Stimulated activated memory B cell treated with anti-CD40 and anti-IgM and Interleukin-4, amounts not matched to agents 10 μg/mL and 1 μg/mL and 100 μg/mL, for 72 hours (primary cell): ENCODE data around the gene SIN3B.

Experiments used
- ATAC-seq: fragments of 150-1000 bp; cut with Tn5 transposase; 2 replicates; pipeline ENCODE4 v1.10.0; 2021
- H3K27ac Mint-ChIP-seq: one replicate; pipeline ENCODE4 v1.8.0; 2022; ENCODE audit warnings: mild to moderate bottlenecking, mixed read lengths
- H3K27me3 Mint-ChIP-seq: one replicate; pipeline ENCODE4 v1.8.0; 2022; ENCODE audit warnings: mixed read lengths
- H3K36me3 Mint-ChIP-seq: one replicate; pipeline ENCODE4 v1.8.0; 2022; ENCODE audit warnings: mixed read lengths
- H3K4me1 Mint-ChIP-seq: one replicate; pipeline ENCODE4 v1.8.0; 2022; ENCODE audit warnings: mixed read lengths
- H3K4me3 Mint-ChIP-seq: one replicate; pipeline ENCODE4 v1.8.0; 2022; ENCODE audit warnings: mild to moderate bottlenecking, moderate library complexity, mixed read lengths
- H3K9me3 Mint-ChIP-seq: one replicate; pipeline ENCODE4 v1.8.0; 2022; ENCODE audit warnings: mixed read lengths

The SIN3B gene

DNA sequence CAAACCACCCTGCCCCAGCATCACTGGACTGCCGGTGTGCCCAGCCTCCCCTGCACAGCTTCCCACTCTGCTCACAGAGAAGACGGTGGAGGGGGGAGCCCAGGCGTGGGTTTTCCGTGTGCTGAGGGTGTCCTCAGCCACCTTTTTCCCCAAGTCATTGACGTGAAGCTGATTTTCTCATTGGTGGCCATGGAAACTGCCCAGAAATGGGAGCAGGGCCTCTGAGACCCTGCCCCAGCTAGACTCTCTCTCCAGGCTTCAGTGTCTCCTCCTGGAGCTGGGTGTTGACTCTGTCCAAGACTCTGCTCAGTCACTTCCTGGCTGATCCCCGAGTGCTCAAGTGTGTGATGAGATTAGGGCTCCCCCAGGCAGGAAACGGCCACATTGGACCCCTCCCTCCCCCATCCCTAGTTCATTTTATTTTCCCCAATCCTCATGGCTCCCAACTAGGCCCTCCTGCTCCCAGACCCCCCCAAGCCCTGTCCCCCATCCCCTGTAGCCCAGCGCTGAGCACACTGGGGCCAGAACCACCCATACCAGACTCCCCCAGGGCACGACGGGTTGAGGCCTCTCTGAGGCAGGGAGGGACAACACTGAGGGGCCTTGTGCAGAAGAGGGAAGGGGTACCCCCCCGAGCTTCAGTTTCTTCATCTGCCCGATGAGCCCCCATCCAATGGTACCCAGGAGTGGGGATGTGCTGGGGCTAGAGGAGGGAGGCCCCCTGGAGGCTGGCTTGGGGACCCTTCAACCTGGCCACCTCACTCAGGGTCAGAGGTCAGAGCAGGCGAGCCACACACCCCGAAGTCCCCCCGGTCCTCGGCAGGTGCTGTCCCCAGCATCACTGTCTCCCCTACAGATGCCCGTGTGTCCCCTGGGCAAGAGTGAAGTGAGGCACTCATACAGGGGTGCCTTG is 58.4 kb downstream of the SIN3B start:
- no peak for ATAC-seq
- H3K4me1 Mint-ChIP-seq: peaks cover 27% of the 10 kb centered on the region
- H3K9me3 Mint-ChIP-seq: peaks cover 4% of the 10 kb centered on the region
- no peak overlapping the region for H3K27ac Mint-ChIP-seq
- no peaks in the 10 kb centered on the region for H3K36me3 Mint-ChIP-seq
- H3K27me3 Mint-ChIP-seq: peaks cover 23% of the 10 kb centered on the region
- no peak overlapping the region for H3K4me3 Mint-ChIP-seq

DNA sequence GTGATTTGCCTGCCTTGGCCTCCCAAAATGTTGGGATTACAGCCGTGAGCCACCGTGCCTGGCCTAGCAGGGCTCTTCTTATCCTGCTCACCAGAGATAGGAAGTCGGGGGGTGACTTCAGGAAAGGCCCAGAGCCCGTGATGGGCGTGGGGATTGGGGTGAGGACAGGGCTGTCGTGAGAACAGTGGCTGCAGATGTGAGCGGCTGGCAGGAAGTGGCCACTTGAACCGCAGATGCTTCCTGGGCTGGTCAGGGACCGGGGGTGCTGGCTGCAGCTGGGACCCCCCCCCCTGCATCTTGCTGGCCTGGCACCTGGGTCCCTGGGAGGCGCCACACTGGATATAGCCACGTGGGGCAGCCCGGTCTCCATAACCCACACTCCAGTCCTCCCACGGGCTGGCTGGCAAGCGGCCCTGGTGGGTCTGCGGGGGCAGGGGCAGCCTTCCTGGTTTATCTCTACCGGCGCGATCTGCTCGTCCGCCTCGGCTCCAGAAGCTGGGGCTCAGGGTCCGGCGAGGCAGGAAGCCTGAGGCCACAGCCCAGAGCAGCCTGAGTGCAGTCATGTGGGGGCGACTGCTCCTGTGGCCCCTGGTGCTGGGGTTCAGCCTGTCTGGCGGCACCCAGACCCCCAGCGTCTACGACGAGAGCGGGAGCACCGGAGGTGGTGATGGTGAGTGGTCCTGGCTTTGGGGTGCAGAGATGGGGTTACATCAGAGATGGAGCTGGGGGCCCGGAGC is 59.6 kb downstream of the SIN3B start, which contains the start of gene F2RL3:
TSS of gene F2RL3 (plus strand) at position 371 of the 737 bp plus-strand sequence. CDS start at position 562, 191 bp downstream.
- peak; percentile 70 for ATAC-seq
- peak within 1 kb of the TSS; percentile 49 for H3K4me3 Mint-ChIP-seq
- H3K27ac Mint-ChIP-seq: peak within 1 kb of the TSS; percentile 71
- no peaks in the 10 kb centered on the region for H3K36me3 Mint-ChIP-seq
- peaks cover 23% of the 10 kb centered on the region for H3K27me3 Mint-ChIP-seq
- H3K9me3 Mint-ChIP-seq: no peaks in the 10 kb centered on the region
- peaks cover 39% of the 10 kb centered on the region for H3K4me1 Mint-ChIP-seq

DNA sequence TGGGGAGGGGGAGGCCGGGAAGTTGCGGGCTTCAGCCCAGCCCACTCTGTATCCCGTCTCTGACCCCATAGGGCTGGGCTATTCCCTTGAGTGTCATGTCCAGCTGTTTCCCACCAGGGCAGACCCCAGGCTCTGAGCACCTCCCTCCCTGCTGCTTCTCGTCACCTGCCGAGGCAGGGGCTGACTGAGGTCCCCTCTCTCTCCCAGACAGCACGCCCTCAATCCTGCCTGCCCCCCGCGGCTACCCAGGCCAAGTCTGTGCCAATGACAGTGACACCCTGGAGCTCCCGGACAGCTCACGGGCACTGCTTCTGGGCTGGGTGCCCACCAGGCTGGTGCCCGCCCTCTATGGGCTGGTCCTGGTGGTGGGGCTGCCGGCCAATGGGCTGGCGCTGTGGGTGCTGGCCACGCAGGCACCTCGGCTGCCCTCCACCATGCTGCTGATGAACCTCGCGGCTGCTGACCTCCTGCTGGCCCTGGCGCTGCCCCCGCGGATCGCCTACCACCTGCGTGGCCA is 60.2 kb downstream of the SIN3B start:
- peaks cover 45% of the 10 kb centered on the region for H3K4me1 Mint-ChIP-seq
- peaks cover 23% of the 10 kb centered on the region for H3K27me3 Mint-ChIP-seq
- H3K9me3 Mint-ChIP-seq: no peaks in the 10 kb centered on the region
- H3K27ac Mint-ChIP-seq: peak overlapping the region; percentile 71
- no peak for ATAC-seq
- peak overlapping the region; percentile 41 for H3K4me3 Mint-ChIP-seq
- no peaks in the 10 kb centered on the region for H3K36me3 Mint-ChIP-seq

DNA sequence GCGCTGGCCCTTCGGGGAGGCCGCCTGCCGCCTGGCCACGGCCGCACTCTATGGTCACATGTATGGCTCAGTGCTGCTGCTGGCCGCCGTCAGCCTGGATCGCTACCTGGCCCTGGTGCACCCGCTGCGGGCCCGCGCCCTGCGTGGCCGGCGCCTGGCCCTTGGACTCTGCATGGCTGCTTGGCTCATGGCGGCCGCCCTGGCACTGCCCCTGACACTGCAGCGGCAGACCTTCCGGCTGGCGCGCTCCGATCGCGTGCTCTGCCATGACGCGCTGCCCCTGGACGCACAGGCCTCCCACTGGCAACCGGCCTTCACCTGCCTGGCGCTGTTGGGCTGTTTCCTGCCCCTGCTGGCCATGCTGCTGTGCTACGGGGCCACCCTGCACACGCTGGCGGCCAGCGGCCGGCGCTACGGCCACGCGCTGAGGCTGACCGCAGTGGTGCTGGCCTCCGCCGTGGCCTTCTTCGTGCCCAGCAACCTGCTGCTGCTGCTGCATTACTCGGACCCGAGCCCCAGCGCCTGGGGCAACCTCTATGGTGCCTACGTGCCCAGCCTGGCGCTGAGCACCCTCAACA is 60.8 kb downstream of the SIN3B start:
- Mint-ChIP-seq H3K4me1 (peaks cover 50% of the 10 kb centered on the region), H3K27me3 (peaks cover 23% of the 10 kb centered on the region), H3K9me3 (no peaks in the 10 kb centered on the region), H3K36me3 (no peaks in the 10 kb centered on the region), H3K27ac (no peak overlapping the region), H3K4me3 (no peak overlapping the region)
- ATAC-seq: no peak

DNA sequence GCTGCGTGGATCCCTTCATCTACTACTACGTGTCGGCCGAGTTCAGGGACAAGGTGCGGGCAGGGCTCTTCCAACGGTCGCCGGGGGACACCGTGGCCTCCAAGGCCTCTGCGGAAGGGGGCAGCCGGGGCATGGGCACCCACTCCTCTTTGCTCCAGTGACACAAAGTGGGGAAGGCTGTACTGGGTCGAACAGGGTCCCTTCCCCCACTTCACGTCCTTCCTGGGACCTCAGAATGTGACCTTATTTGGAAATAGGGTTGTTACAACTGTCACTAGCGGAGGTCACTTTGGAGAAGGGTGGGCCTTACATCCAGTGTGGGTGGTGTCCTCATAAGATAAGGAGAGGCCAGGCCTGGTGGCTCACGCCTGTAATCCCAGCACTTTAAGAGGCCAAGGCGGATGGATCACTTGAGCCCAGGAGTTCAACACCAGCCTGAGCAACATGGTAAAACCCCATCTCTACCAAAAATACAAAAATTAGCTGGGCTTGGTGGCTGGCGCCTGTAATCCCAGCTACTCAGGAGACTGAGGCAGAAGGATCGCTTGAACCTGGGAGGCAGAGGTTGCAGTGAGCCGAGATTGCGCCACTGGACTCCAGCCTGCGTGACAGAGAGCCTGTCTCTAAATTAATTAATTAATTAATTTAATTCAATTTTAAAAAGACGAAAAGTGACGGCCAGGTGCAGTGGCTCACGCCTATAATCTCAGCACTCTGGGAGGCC is 61.4 kb downstream of the SIN3B start:
- no peak overlapping the region for H3K4me3 Mint-ChIP-seq
- peaks cover 23% of the 10 kb centered on the region for H3K27me3 Mint-ChIP-seq
- H3K4me1 Mint-ChIP-seq: peaks cover 54% of the 10 kb centered on the region
- ATAC-seq: no peak
- peak overlapping the region; percentile 40 for H3K27ac Mint-ChIP-seq
- no peaks in the 10 kb centered on the region for H3K36me3 Mint-ChIP-seq
- H3K9me3 Mint-ChIP-seq: no peaks in the 10 kb centered on the region

DNA sequence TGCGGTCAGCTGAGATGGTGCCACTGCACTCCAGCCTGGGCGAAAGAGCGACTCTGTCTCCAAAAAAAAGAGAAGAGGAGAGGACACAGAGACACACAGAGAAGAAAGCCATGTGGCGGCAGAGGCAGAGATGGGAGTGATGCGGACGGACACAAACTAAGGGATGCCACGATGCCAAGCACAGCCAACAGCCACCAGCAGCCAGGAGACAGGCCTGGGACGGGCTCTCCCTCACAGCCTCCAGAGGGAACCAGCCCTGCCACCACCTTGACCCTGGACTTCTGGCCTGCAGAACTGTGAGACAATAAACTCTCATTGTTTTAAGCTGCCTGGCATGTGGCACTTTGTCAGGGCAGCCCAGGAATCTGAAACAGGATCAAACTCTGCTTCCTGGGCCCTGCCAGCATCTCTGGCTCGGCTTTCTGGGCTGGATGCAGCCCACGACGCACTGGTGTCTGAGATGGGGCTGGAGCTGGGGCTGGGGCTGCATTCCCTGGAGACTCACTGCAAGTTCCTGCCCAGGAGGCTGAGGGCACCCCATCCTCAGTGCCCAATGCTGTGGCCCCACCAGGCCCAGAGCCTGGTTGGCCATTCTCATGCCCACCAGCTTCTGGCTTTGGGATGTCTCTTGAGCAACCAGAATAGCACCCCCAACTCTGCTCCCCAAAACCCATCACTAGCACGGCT is 62.6 kb downstream of the SIN3B start:
- peak overlapping the region; percentile 40 for H3K27ac Mint-ChIP-seq
- H3K9me3 Mint-ChIP-seq: no peaks in the 10 kb centered on the region
- ATAC-seq: no peak
- H3K4me3 Mint-ChIP-seq: no peak overlapping the region
- peaks cover 54% of the 10 kb centered on the region for H3K4me1 Mint-ChIP-seq
- peaks cover 23% of the 10 kb centered on the region for H3K27me3 Mint-ChIP-seq
- no peaks in the 10 kb centered on the region for H3K36me3 Mint-ChIP-seq

DNA sequence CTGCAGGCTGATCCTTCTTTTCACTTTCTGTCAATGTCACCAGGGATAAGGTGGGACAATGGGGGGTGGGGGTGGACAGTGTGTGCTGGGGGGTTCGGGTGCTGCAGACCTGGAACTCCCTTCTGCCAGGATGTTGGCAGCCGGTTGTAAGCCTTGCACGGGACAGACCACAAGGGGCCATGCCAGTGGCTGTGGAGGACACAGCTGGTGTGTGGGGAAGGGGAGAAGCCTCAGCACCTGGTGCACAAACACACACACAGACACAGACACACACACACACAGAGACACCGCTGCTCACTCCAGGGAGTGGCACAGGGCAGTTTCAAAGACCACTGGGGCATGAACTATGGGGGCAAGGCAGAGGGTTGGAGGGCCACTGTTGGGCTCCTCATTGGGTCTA is 63.2 kb downstream of the SIN3B start:
- Mint-ChIP-seq H3K4me3 (no peak overlapping the region), H3K36me3 (no peaks in the 10 kb centered on the region), H3K27me3 (peaks cover 21% of the 10 kb centered on the region), H3K27ac (peak overlapping the region; percentile 40), H3K4me1 (peaks cover 54% of the 10 kb centered on the region), H3K9me3 (no peaks in the 10 kb centered on the region)
- no peak for ATAC-seq

DNA sequence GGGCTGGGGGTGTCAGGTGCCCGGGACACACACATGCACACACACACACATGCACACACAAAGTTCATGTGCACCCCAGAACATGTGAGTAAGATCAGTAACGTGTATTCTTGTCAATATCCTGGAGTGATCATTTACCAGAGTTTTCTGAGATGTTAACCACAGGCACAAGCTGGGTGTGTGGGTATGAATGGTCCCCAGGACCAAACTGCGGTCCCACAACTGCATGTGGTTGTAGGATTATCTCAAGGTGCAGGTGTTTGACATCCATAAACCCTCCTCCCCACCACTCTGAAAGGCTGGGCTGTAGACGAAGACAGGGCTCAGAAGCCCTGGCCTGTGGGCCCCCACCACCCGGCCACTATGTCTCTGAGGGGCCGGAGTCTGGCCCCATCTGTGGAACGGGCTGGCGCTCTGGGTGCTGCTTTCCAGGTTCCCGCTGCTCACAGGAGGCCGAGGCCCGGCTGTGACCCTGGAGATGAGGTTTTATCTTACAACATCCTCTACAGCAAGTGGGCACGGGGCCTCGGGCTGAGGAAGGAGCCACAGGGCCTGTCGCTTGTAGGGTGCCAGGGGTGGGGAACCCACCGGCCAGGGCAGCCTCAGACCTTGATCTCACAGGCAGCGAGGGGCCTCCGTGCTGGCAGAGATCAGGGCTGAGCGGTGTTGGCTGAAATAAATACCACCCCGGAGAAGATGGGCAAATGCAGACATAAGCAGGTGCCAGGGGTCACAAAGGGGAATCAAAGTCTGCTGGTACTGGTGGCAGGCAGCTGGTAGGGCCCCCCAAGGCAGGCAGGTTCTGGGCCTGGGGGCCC is 63.9 kb downstream of the SIN3B start:
- H3K4me3 Mint-ChIP-seq: peak overlapping the region; percentile 3
- peaks cover 57% of the 10 kb centered on the region for H3K4me1 Mint-ChIP-seq
- H3K9me3 Mint-ChIP-seq: no peaks in the 10 kb centered on the region
- H3K36me3 Mint-ChIP-seq: no peaks in the 10 kb centered on the region
- peaks cover 14% of the 10 kb centered on the region for H3K27me3 Mint-ChIP-seq
- peak overlapping the region; percentile 77 for H3K27ac Mint-ChIP-seq
- ATAC-seq: no peak

DNA sequence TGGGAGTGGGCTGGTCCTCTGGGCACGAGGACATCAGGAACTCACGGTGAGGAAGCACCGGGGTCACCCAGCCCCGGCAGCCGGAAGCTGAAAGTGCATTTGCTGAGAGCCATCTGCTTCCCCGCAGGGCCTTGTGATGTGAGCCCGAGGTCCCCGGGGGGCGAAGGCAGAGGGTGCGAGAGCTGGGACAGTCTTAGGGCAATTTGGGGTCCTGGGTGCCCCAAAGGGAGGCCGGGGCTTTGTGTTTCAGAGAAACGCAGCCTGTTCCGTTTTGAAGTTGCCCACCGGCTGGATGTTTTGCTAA is 64.4 kb downstream of the SIN3B start:
- Mint-ChIP-seq H3K27me3 (peaks cover 9% of the 10 kb centered on the region), H3K27ac (peak overlapping the region; percentile 77), H3K36me3 (no peaks in the 10 kb centered on the region), H3K4me3 (peak overlapping the region; percentile 3), H3K4me1 (peaks cover 58% of the 10 kb centered on the region), H3K9me3 (no peaks in the 10 kb centered on the region)
- ATAC-seq: peak; percentile 9

DNA sequence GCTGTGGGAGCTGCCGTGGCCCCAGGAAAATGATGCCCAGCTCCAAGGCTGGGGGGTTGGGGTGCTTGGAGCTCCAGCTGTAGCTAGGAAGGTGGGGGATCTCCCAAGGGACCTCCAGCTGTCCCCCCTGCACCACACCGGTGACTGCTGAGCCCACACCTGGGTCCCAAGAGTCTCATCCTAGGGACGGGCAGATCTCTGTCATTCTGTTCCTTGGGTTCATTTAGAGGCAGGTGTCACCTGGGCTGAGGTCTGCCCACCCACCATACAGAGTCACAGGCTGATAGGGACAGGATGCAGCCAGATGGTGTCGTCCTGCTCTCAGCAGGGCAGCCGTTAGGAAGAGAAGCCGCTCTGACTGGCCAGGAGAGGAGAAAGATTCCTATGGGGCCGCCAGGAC is 64.9 kb downstream of the SIN3B start:
- Mint-ChIP-seq H3K27me3 (peaks cover 4% of the 10 kb centered on the region), H3K36me3 (no peaks in the 10 kb centered on the region), H3K27ac (peak overlapping the region; percentile 77), H3K4me1 (peaks cover 57% of the 10 kb centered on the region), H3K4me3 (no peak overlapping the region), H3K9me3 (no peaks in the 10 kb centered on the region)
- no peak for ATAC-seq

DNA sequence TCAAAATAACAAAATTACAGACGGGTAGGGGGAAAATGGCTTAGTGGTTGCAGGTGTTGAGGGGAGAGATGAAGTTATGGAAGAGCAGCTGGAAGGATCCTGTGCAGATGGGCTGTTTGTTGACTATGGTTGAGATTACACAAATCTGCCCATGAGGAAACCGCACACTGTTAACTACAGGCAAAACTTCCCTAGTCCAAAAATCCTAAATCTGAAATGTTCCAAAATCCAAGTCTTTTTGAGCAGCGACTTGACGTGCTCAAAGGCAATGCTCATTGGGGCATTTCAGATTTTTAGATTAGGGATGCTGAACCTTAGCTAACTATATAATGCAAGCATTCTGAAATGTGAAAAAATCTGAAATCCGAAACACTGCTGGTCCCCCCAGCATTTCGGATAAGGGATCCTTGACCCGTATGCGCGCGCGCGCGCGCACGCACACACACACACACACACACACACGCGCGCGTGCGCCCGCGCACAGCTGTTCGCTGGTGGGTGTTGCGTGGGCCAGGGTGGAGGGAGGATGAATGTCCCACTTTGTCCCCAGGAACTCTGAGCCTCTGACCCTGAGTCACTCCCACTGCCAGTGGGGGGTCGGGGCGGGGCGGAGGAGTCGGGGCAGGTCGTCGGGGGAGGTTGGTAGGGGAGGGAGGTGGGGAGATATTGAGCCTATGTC is 66.4 kb downstream of the SIN3B start:
- Mint-ChIP-seq H3K9me3 (no peaks in the 10 kb centered on the region), H3K27ac (no peak overlapping the region)

DNA sequence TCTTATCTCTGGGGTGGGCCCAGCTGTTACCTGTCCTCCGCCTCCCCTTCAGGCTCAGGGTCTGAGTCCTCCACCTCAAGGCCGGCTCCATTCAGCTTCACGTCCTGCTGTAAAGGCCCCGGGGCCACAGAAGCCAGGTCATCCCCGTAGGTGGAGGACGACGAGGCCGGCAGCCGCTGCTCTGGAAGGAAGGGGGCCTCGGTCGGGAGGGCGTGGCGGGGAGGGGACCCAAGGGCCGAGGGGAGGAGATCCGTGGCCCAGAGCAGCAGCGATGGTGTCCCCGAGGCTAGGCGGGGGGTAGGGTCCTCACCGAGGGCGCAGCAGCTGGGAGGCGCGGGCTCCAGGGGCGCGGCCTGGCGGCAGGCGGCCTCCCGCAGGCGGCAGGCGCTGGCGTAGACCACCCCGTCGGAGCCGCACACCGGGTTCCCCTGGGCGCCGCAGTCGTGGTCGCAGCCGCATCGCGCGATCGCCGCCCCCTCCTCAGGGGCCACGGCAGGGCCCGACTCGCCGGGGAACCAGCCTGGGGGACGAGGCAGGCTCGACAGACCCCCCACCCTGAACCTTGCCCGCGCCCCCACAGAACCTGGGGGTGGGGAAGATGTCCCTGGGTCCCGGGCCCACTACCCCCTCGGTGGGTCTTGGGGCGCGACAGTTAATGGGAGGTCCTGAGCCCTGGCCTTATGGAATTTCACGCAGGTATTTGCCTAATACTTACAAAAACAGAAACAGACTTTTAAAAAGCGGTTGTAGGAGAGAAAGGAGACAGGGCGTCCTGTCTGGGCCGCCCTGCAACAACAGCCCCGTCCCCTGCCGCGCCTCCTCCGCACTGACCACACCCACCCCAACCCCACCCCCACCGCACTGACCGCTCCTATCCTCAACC is 67.2 kb downstream of the SIN3B start:
- H3K4me1 Mint-ChIP-seq: peaks cover 60% of the 10 kb centered on the region
- peak overlapping the region; percentile 82 for H3K4me3 Mint-ChIP-seq

More for the DNA sequence above, 66.4 kb downstream of the SIN3B start:
- no peaks in the 10 kb centered on the region for H3K27me3 Mint-ChIP-seq
- H3K36me3 Mint-ChIP-seq: no peaks in the 10 kb centered on the region
- no peak for ATAC-seq
- peaks cover 63% of the 10 kb centered on the region for H3K4me1 Mint-ChIP-seq
- no peak overlapping the region for H3K4me3 Mint-ChIP-seq

More for the DNA sequence above, 67.2 kb downstream of the SIN3B start:
- peak overlapping the region; percentile 69 for H3K27ac Mint-ChIP-seq
- no peaks in the 10 kb centered on the region for H3K36me3 Mint-ChIP-seq
- no peaks in the 10 kb centered on the region for H3K9me3 Mint-ChIP-seq
- ATAC-seq: peak; percentile 0
- H3K27me3 Mint-ChIP-seq: no peaks in the 10 kb centered on the region
